SK-N-MC (cell line): ENCODE data around the gene MTUS2.

Experiments
- DNase-seq: peaks from one replicate; pipeline ENCODE4 v3.0.0-alpha.2; 2011; ENCODE audit warnings: low read depth, low spot score
- H3K27ac ChIP-seq: fragments of 200-600 bp; sonication (generic); 2 replicates; pipeline ENCODE4 v1.5.1; 2016; ENCODE audit warnings: mixed run types
- H3K36me3 ChIP-seq: fragments of 200-600 bp; sonication (generic); 2 replicates; pipeline ENCODE4 v1.6.1; 2017; ENCODE audit warnings: antibody characterized with exemption, low read length, mixed read lengths; ENCODE audit not compliant: insufficient read depth
- H3K4me3 ChIP-seq: fragments of 200-600 bp; sonication (generic); 2 replicates; pipeline ENCODE4 v1.5.1; 2016
- H3K9ac ChIP-seq: fragments of 200-600 bp; sonication (generic); 2 replicates; pipeline ENCODE4 v1.8.0; 2017; ENCODE audit warnings: mixed run types, mixed read lengths; ENCODE audit not compliant: insufficient read length
- H3K9me3 ChIP-seq: fragments of 200-600 bp; sonication (generic); 2 replicates; pipeline ENCODE4 v1.6.1; 2017; ENCODE audit warnings: low read depth, mild to moderate bottlenecking, antibody characterized with exemption, low read length, moderate library complexity, mixed read lengths
- EZH2 ChIP-seq: fragments of 200-600 bp; sonication (generic); IDR thresholded peaks from one replicate; pipeline ENCODE4 v1.6.1; 2017; ENCODE audit warnings: antibody characterized with exemption
- FOXP2 ChIP-seq: optimal IDR thresholded peaks from 2 replicates; pipeline ENCODE3; 2011; ENCODE audit warnings: mild to moderate bottlenecking, moderate library complexity; ENCODE audit not compliant: insufficient read depth; ENCODE audit errors: extremely low read length, control extremely low read depth
- POLR2AphosphoS5 ChIP-seq: IDR thresholded peaks from 2 replicates; pipeline ENCODE4 v1.6.1; 2012; ENCODE audit warnings: mild to moderate bottlenecking, low read depth, low read length, borderline replicate concordance

Gene MTUS2

GRCh38 chr13:29106651-29107050 is 286.5 kb downstream of the MTUS2 start:
- H3K36me3 ChIP-seq: no peaks in the 10 kb centered on the region
- no peak for DNase-seq
- no peak for TF ChIP-seq EZH2
- TF ChIP-seq POLR2AphosphoS5: no peak
- no peak for TF ChIP-seq FOXP2

GRCh38 chr13:29108068-29108786 is 288.1 kb downstream of the MTUS2 start:
- H3K9me3 ChIP-seq: no peaks in the 10 kb centered on the region
- TF ChIP-seq FOXP2 (no peak), POLR2AphosphoS5 (no peak), EZH2 (no peak)
- H3K9ac ChIP-seq: no peak overlapping the region
- no peak overlapping the region for H3K4me3 ChIP-seq
- no peak for DNase-seq
- no peak overlapping the region for H3K27ac ChIP-seq
- no peaks in the 10 kb centered on the region for H3K36me3 ChIP-seq

More at GRCh38 chr13:29106651-29107050, 286.5 kb downstream of the MTUS2 start:
- H3K9me3 ChIP-seq: no peaks in the 10 kb centered on the region
- H3K9ac ChIP-seq: no peak overlapping the region
- no peak overlapping the region for H3K27ac ChIP-seq
- H3K4me3 ChIP-seq: no peak overlapping the region

GRCh38 chr13:29109987-29110386 is 289.8 kb downstream of the MTUS2 start:
- no peak for TF ChIP-seq FOXP2
- TF ChIP-seq POLR2AphosphoS5: no peak
- TF ChIP-seq EZH2: no peak
- Histone ChIP-seq H3K9me3 (no peaks in the 10 kb centered on the region), H3K36me3 (no peaks in the 10 kb centered on the region), H3K4me3 (no peak overlapping the region), H3K27ac (no peak overlapping the region), H3K9ac (no peak overlapping the region)
- no peak for DNase-seq

- Histone ChIP-seq H3K36me3 (no peaks in the 10 kb centered on the region), H3K27ac (no peak overlapping the region), H3K9me3 (no peaks in the 10 kb centered on the region), H3K4me3 (no peak overlapping the region), H3K9ac (no peak overlapping the region)
- TF ChIP-seq POLR2AphosphoS5: no peak
- TF ChIP-seq EZH2: no peak
- no peak for TF ChIP-seq FOXP2
- DNase-seq: no peak
These were observed 291.3 kb downstream of the MTUS2 start for GRCh38 chr13:29111446-29111845.

- Histone ChIP-seq H3K36me3 (no peaks in the 10 kb centered on the region), H3K9ac (no peak overlapping the region), H3K9me3 (no peaks in the 10 kb centered on the region), H3K27ac (no peak overlapping the region), H3K4me3 (no peak overlapping the region)
- TF ChIP-seq POLR2AphosphoS5 (no peak), EZH2 (no peak), FOXP2 (no peak)
- no peak for DNase-seq
These were observed 295.7 kb downstream of the MTUS2 start for GRCh38 chr13:29115842-29116241.

- no peaks in the 10 kb centered on the region for H3K36me3 ChIP-seq
- H3K4me3 ChIP-seq: no peak overlapping the region
- H3K9me3 ChIP-seq: no peaks in the 10 kb centered on the region
- TF ChIP-seq EZH2 (no peak), FOXP2 (no peak)
- H3K9ac ChIP-seq: no peak overlapping the region
- no peak overlapping the region for H3K27ac ChIP-seq
- DNase-seq: no peak
These were observed 297.5 kb downstream of the MTUS2 start for GRCh38 chr13:29117663-29118062.

- no peak for TF ChIP-seq POLR2AphosphoS5
- no peak for TF ChIP-seq EZH2
- TF ChIP-seq FOXP2: no peak
- Histone ChIP-seq H3K9ac (no peak overlapping the region), H3K9me3 (no peaks in the 10 kb centered on the region), H3K4me3 (no peak overlapping the region), H3K36me3 (no peaks in the 10 kb centered on the region), H3K27ac (no peak overlapping the region)
- no peak for DNase-seq
These were observed 298.3 kb downstream of the MTUS2 start for GRCh38 chr13:29118471-29118870.

GRCh38 chr13:29125191-29125933 is 305.2 kb downstream of the MTUS2 start:
- DNase-seq: no peak
- TF ChIP-seq FOXP2: no peak
- no peak for TF ChIP-seq POLR2AphosphoS5
- no peak for TF ChIP-seq EZH2
- H3K4me3 ChIP-seq: no peak overlapping the region
- H3K27ac ChIP-seq: no peak overlapping the region
- H3K36me3 ChIP-seq: no peaks in the 10 kb centered on the region
- H3K9me3 ChIP-seq: no peaks in the 10 kb centered on the region
- no peak overlapping the region for H3K9ac ChIP-seq
